CD8-positive, alpha-beta memory T cell (primary cell): Measurements from ENCODE around the gene GRK1. TPM values are rescaled to one million over a fixed set of nuclear protein-coding genes. Genes with fewer than 3 reads are reported as not detected.

ENCODE experiments used
- CTCF ChIA-PET: fragments of 350-600 bp; sonication (Branson Sonifier 250); formaldehyde crosslinking; loops from one replicate; lab custom pipeline; 2021; ENCODE audit warnings: antibody characterized with exemption; lab: Charles Lee
- POLR2A ChIA-PET: fragments of 350-600 bp; sonication (Branson Sonifier 250); formaldehyde crosslinking; loops from one replicate; lab custom pipeline; 2021; ENCODE audit warnings: antibody characterized with exemption; lab: Charles Lee
- DNase-seq, 5 donors: peaks; one replicate each; pipeline versions ENCODE4 v3.0.0 to v3.0.0-alpha.2; 2020 to 2022; ENCODE audit warnings: mixed read lengths in 1 of 5
- H3K27ac ChIP-seq: one replicate; pipeline ENCODE4 v1.7.0; 2013; ENCODE audit warnings: low read depth, mild to moderate bottlenecking, low read length, moderate library complexity
- H3K27me3 ChIP-seq: 2 replicates; pipeline ENCODE4 v1.7.0; 2013; ENCODE audit warnings: low read length, mild to moderate bottlenecking; ENCODE audit not compliant: insufficient read depth, poor library complexity, severe bottlenecking
- H3K36me3 ChIP-seq: 2 replicates; pipeline ENCODE4 v1.7.0; 2013; ENCODE audit warnings: mild to moderate bottlenecking, low read length, moderate library complexity; ENCODE audit not compliant: insufficient read depth
- H3K4me1 ChIP-seq: 2 replicates; pipeline ENCODE4 v1.7.0; 2013; ENCODE audit warnings: mild to moderate bottlenecking, low read length, moderate library complexity; ENCODE audit not compliant: insufficient read depth
- H3K4me3 ChIP-seq: 2 replicates; pipeline ENCODE4 v1.7.0; 2013; ENCODE audit warnings: mild to moderate bottlenecking, low read length
- H3K9me3 ChIP-seq: 2 replicates; pipeline ENCODE4 v1.7.0; 2013; ENCODE audit warnings: mild to moderate bottlenecking, low read length
- H3K27ac Mint-ChIP-seq, 8 donors: one replicate each; pipeline ENCODE4 v1.8.0; 2020 to 2021; ENCODE audit warnings: mixed read lengths in 8 of 8, mild to moderate bottlenecking in 6 of 8, inconsistent platforms in 3 of 8, moderate library complexity in 3 of 8
- H3K27me3 Mint-ChIP-seq, 2 donors: one replicate each; pipeline ENCODE4 v1.8.0; 2020 to 2021; ENCODE audit warnings: mixed read lengths in 2 of 2, mild to moderate bottlenecking in 1 of 2, moderate library complexity in 1 of 2
- H3K36me3 Mint-ChIP-seq, 3 donors: one replicate each; pipeline ENCODE4 v1.8.0; 2020 to 2021; ENCODE audit warnings: mixed read lengths in 3 of 3, inconsistent platforms in 1 of 3, mild to moderate bottlenecking in 1 of 3
- H3K4me1 Mint-ChIP-seq, 3 donors: one replicate each; pipeline ENCODE4 v1.8.0; 2020 to 2021; ENCODE audit warnings: mixed read lengths in 3 of 3, inconsistent platforms in 1 of 3, mild to moderate bottlenecking in 1 of 3
- H3K4me3 Mint-ChIP-seq, 7 donors: one replicate each; pipeline ENCODE4 v1.8.0; 2020 to 2021; ENCODE audit warnings: mixed read lengths in 7 of 7, mild to moderate bottlenecking in 6 of 7, moderate library complexity in 4 of 7, inconsistent platforms in 2 of 7
- H3K9me3 Mint-ChIP-seq, 5 donors: one replicate each; pipeline ENCODE4 v1.8.0; 2020 to 2022; ENCODE audit warnings: mixed read lengths in 5 of 5, mild to moderate bottlenecking in 3 of 5, moderate library complexity in 2 of 5, inconsistent platforms in 1 of 5
- polyA plus RNA-seq: library from polyadenylated mRNA; unstranded; fragments of 300-500 nt; fragmentation: Illumina TruSeq; gene quantifications from one replicate; pipeline ENCODE4 v1.2.3, GENCODE V29; 2021
- total RNA-seq, 2 experiments: library from RNA; stranded (reverse); gene quantifications; one replicate each; pipeline ENCODE4 v1.2.3, GENCODE V29; 2021

GRK1 gene
- total and polyA plus RNA-seq, 3 experiments from 2014 or later = not detected

DNA sequence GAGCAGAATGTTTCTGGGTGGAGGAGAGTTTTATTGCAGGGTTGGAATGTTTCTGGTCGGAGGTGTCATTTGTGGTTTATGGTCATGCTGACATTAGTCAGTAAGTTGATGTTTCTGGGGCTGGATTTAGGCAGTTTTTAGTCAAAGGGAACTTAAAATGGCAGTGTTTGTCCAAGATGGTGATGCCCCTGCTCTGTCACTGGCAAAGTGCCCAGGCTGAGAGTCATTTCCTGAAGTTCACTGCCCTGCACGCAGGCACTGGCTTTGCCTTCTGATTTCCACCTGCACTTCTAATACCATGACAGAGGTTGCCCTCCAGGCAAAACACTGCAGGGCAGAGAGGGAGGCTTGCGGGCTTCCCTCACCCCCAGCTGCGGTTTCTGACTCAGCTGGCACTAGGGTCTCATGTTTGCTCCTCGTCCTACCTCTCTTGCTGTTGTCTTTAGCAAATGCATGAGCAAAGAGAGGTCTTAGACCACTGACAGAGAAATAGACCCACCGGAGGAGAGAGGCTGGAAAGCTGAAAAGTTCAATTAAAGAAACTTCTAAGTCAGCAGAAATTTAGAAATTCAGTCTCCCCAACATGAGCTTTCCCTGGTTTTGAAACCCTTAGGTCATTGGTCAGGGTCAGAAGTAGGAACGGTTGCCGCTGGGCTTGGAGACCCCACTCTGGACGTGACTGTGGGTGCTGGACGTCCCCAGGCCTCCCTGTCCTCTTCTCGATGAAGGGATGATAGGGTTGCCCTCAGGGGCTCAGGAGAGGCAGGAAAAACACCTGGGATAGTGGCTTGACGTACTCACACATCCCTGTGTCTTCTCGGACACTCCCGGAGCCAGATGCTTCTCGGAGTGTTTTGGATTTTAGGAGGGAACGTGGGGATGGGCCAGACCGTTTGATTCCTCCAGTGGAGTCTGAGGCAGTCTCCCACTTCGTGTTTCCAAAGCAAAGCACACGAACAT lies 118.3 kb downstream of the GRK1 start:
- Mint-ChIP-seq H3K4me3 (no peak overlapping the region), H3K4me1 (no peaks in the 10 kb centered on the region), H3K27me3 (peaks cover 14 to 35% of the 10 kb centered on the region in 2 donors), H3K27ac (no peak overlapping the region), H3K9me3 (no peaks in the 10 kb centered on the region), H3K36me3 (no peaks in the 10 kb centered on the region)
- POLR2A ChIA-PET = no interaction called here
- Histone ChIP-seq H3K4me1 (no peaks in the 10 kb centered on the region), H3K27me3 (no peaks in the 10 kb centered on the region), H3K27ac (no peak overlapping the region), H3K36me3 (no peaks in the 10 kb centered on the region), H3K9me3 (no peaks in the 10 kb centered on the region), H3K4me3 (no peak overlapping the region)
- no peak for DNase-seq
- CTCF ChIA-PET = no interaction called here

- Histone ChIP-seq H3K9me3 (no peaks in the 10 kb centered on the region), H3K36me3 (no peaks in the 10 kb centered on the region), H3K27me3 (no peaks in the 10 kb centered on the region), H3K4me3 (no peak overlapping the region), H3K27ac (no peak overlapping the region), H3K4me1 (no peaks in the 10 kb centered on the region)
- Mint-ChIP-seq H3K9me3 (no peaks in the 10 kb centered on the region), H3K4me3 (no peak overlapping the region), H3K27ac (no peak overlapping the region), H3K27me3 (peaks cover 14 to 37% of the 10 kb centered on the region in 2 donors), H3K36me3 (no peaks in the 10 kb centered on the region), H3K4me1 (no peaks in the 10 kb centered on the region)
- ChIA-PET POLR2A (no interaction called here), CTCF (no interaction called here)
- DNase-seq = peak in 1 of 5 donors; percentile 5
Measured at GRCh38 chr13:113786262-113786841, 119.3 kb downstream of the GRK1 start.

Other genes starting within 250 kb of the GRK1 start
- gene ADPRHL1, start 213.7 kb upstream of the GRK1 start, total RNA-seq = under 1 TPM; 0.84 to 0.85 TPM
- gene ADPRHL1, start 213.7 kb upstream of the GRK1 start, polyA plus RNA-seq = 0.56 TPM
- 10 to 100 TPM; 16.2 to 16.8 TPM for gene DCUN1D2, start 176.5 kb upstream of the GRK1 start, total RNA-seq
- gene DCUN1D2, start 176.5 kb upstream of the GRK1 start, polyA plus RNA-seq = 8.8 TPM
- gene TFDP1, start 82.5 kb upstream of the GRK1 start, total RNA-seq = 100 to 1,000 TPM; 176 to 184 TPM
- gene TFDP1, start 82.5 kb upstream of the GRK1 start, polyA plus RNA-seq = 59.6 TPM
- not detected for gene ATP4B, start 9.0 kb upstream of the GRK1 start, total RNA-seq
- not detected for gene ATP4B, start 9.0 kb upstream of the GRK1 start, polyA plus RNA-seq
- under 1 TPM; 0.57 to 0.69 TPM for gene TMEM255B, start 92.0 kb downstream of the GRK1 start, total RNA-seq
- not detected for gene TMEM255B, start 92.0 kb downstream of the GRK1 start, polyA plus RNA-seq
- under 1 TPM; 0.42 to 0.50 TPM for gene GAS6, start 196.9 kb downstream of the GRK1 start, total RNA-seq
- 0.47 TPM for gene GAS6, start 196.9 kb downstream of the GRK1 start, polyA plus RNA-seq